Suppressor macrophage (primary cell): Measurements from ENCODE around the gene ID3.

Source experiments
- DNase-seq, 4 experiments: peaks; one replicate each; pipeline ENCODE4 v3.0.0-alpha.2; 2020 to 2022

ID3 gene

GRCh38 chr1:23525558-23526250 is 33.6 kb downstream of the ID3 start:
- DNase-seq: peak in 1 of 4 experiments; percentile 26

GRCh38 chr1:23524716-23525401 is 34.4 kb downstream of the ID3 start:
- DNase-seq: peak in 1 of 4 experiments; percentile 13

GRCh38 chr1:23524163-23524562 is 35.1 kb downstream of the ID3 start:
- DNase-seq: peak in 1 of 4 experiments; percentile 2

- peak; percentile 76 to 92 (median 86) for DNase-seq
Measured at GRCh38 chr1:23522244-23522982, 36.9 kb downstream of the ID3 start.

GRCh38 chr1:23521588-23521987 is 37.7 kb downstream of the ID3 start:
- no peak for DNase-seq

- DNase-seq: no peak
Measured at GRCh38 chr1:23517581-23517980, 41.7 kb downstream of the ID3 start.

GRCh38 chr1:23515905-23516304 is 43.4 kb downstream of the ID3 start:
- no peak for DNase-seq

GRCh38 chr1:23514111-23514679 is 45.1 kb downstream of the ID3 start:
- no peak for DNase-seq

GRCh38 chr1:23509896-23510295 is 49.4 kb downstream of the ID3 start:
- DNase-seq: no peak
